Measurements from ENCODE around the gene ARHGAP40. TPM values are rescaled to one million over a fixed set of nuclear protein-coding genes. Genes with fewer than 3 reads are reported as not detected.

ARHGAP40 gene
- total and polyA plus RNA-seq, 2 of the 13 experiments (the other 11 are each of a cell fraction or from before 2014, with no cell fraction given) = 0.75 to 2.1 TPM

- POLR2A ChIA-PET = no interaction called here
- Histone ChIP-seq H3K9ac (ENCODE audit: insufficient read depth, low read depth, low read length) (no peak overlapping the region), H3K79me2 (ENCODE audit: insufficient read depth, low read length) (no peaks in the 10 kb centered on the region), H3K4me3 (replicated peaks in 1 of 3; ENCODE audit: insufficient read depth in 1 of 3, low read depth in 2 of 3, low read length in 3 of 3) (no peak overlapping the region), H4K20me1 (ENCODE audit: insufficient read depth, low read length) (no peaks in the 10 kb centered on the region), H3K27me3 (ENCODE audit: control insufficient read depth in 1 of 2, insufficient read depth in 2 of 2, low read length in 2 of 2) (peaks cover 0 to 22% of the 10 kb centered on the region in 2 experiments; a peak in 3 of 5 replicates), H3K27ac (ENCODE audit: extremely low read length, insufficient read depth, low read length) (no peak overlapping the region), H2AFZ (ENCODE audit: low read length) (no peak overlapping the region), H3K9me3 (ENCODE audit: low read length) (no peaks in the 10 kb centered on the region), H3K4me1 (ENCODE audit: insufficient read depth, low read length) (peaks cover 29% of the 10 kb centered on the region), H3K4me2 (ENCODE audit: low read depth, low read length) (no peak overlapping the region), H3K36me3 (replicated peaks in 1 of 2; ENCODE audit: control insufficient read depth in 1 of 2, insufficient read depth in 2 of 2, low read length in 2 of 2) (no peaks in the 10 kb centered on the region)
- CTCF ChIA-PET (ENCODE audit: low intra/inter-chr PET ratio, low total read pairs) = interaction anchor here (1.6 to 2.3 kb wide), 4 partner anchors 81 to 244 kb away, joined by 3 to 20 read pairs (median 11); no protein-coding TSS in a partner anchor
- ATAC-seq (peak; percentile 42), DNase-seq (ENCODE audit: low spot score) (no peak), FAIRE-seq (no peak)
- BruUV-seq (replicated peaks) = no TSS peak
- peak; percentile 97 for TF ChIP-seq ZBTB33 (CRISPR knock-in tag; IDR thresholded peaks at IDR 0.05)
- TF ChIP-seq ZNF318 (CRISPR knock-in tag; IDR thresholded peaks at IDR 0.05) = no peak
- TF ChIP-seq THAP9 (CRISPR knock-in tag; IDR thresholded peaks at IDR 0.05; ENCODE audit: borderline replicate concordance) = 0 out of 2 replicates have a peak, but pooled peaks have one; percentile 4
- intact Hi-C loops (cut with micrococcal nuclease; ENCODE audit: unreplicated experiment) = no loop called here
- 22% methylated on average over 4 of the region's 4 CpGs for WGBS (ENCODE audit: low lambda C conversion rate)
- in situ Hi-C loops (cut with HindIII; ENCODE audit: extremely low pct_ligation_motif_present, low pct_unique_long_range_greater_than_20kb) = no loop called here
Observed at GRCh38 chr20:38650010-38650409, 48.4 kb downstream of the ARHGAP40 start.
